ENCODE data around the gene RHOBTB1.

RHOBTB1 gene

GRCh38 chr10:60903096-60903495, 40.9 kb downstream of the RHOBTB1 start:
- no peak for DNase-seq

DNA sequence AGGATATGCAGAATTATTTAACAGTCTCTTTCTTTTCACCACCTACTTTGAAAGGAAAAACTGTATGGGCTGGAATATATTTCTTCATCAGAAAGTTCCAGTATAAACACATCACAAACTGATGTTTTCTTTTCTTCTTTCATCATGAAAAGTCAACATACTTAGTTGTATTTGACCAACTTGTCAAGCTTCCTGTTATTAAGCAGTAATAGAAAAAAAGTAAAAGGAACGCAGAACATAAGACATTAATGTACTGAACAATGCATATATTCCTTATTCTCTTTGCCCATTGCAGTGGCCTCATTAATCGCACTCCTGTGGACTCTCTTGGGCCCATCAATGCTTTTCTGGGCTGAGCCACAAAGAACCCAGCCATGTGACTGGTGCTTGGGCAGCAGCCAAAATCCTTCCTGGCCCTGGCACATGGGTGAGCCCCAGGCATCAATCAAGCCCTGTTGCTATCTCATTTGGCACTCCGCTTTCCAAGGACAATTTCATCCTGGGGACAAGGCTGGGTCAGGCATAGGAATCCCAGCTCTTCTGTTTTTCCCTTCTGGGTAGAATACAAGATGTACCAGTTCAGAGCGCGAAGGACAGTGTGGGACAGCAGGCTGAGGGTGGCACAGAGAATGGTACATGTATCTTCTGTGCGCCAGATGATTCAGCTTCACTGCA, 42.3 kb downstream of the RHOBTB1 start:
- no peak for DNase-seq

GRCh38 chr10:60899266-60899665, 44.7 kb downstream of the RHOBTB1 start:
- DNase-seq, result no peak

- DNase-seq, result no peak
Observed at GRCh38 chr10:60898321-60898720, 45.7 kb downstream of the RHOBTB1 start.

DNA sequence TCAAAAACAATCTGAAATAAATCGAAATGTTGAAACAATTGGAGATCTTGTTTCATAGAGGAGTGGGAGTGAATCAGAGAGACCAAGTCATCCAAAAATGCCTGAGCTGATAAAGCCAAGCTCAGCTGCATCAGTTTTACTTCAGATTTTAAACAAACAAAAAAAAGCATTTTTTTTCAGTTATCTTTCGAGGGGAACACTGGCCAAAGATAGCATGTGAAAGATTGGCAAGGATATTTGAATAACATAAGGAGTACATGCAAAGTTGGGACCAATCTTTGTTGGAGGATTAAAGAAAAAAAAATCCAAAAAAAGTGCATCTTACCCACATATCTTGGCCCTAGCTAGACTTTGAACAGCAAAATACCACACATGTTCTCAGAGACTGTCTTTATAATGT, 47.2 kb downstream of the RHOBTB1 start:
- DNase-seq, result no peak

DNA sequence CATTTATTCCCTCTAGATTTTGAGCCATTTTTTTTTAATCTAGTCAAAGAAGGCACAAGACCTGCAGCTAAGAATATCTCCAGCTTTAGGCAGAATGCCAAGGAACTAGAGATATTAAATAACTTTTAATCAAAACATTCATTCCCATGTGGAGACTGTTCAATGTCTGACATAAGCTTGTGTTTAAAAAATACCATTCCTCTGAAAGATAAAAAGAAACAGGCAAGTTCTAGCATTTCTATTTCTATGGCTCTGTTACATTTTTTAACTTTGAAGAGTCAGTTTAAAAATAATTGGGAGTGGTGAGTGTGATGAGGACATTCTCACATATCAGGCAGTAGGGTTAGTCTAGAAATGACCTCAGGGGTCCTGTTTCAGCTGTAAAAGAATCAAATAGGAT, 48.0 kb downstream of the RHOBTB1 start:
- DNase-seq, result no peak

- no peak for DNase-seq
Observed at GRCh38 chr10:60894786-60895185, 49.2 kb downstream of the RHOBTB1 start.

- no peak for DNase-seq
Observed at GRCh38 chr10:60893231-60893630, 50.8 kb downstream of the RHOBTB1 start.

GRCh38 chr10:60892571-60892970, 51.4 kb downstream of the RHOBTB1 start:
- no peak for DNase-seq

DNA sequence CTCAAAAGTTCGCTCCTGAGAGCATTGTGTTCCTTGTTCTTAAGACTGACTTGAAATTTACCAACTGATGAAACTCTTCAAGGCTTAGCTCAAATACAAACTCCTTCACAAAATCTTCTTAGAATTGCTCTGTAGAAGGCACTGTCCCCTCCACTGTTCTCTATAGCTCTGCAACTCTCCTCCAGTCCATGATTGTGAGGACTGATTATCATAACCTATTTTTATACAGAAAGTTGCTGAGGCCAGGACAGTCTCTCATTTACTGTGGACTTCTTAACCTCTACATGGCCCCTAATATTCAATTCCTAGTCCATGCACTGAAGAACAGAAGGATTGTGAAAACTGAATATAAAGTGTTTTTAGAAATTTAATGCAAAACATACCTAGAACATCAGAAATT, 53.2 kb downstream of the RHOBTB1 start:
- no peak for DNase-seq

GRCh38 chr10:60883187-60883586, 60.8 kb downstream of the RHOBTB1 start:
- DNase-seq, result no peak

DNA sequence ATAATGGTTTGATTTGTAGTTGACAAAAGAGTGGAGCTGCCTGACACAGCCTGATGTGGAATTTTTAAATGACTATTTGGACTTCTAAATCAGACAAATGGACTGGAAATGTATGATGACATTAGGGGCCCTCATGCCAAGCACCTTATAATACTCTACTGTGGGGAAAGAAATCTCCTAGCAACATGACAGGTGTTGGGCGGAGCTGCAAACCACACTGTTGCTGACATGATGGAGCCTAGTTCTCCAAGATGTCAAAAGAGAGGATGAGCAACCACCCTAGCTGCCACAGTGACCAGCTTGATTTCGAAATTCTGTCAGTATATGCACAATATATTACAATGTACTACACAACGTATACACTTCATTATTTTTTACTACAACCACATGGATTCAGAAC, 65.8 kb downstream of the RHOBTB1 start:
- DNase-seq, result no peak

DNA sequence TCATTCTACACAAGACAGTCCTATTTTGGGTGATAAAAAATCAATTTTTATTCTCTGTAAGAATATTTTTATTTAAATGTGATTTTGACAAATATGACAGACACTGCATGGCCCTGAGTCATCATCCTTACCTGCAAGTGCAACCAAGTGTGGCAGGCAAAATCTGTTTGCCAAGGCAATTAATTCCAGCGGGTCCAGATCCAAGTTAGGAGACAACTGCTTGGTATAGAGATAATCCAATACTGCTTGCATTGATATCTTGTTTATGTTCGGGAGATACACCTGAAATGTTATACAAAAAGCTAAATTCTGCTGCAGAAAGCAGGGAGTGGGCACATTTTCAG, 66.2 kb downstream of the RHOBTB1 start:
- DNase-seq, result no peak

DNA sequence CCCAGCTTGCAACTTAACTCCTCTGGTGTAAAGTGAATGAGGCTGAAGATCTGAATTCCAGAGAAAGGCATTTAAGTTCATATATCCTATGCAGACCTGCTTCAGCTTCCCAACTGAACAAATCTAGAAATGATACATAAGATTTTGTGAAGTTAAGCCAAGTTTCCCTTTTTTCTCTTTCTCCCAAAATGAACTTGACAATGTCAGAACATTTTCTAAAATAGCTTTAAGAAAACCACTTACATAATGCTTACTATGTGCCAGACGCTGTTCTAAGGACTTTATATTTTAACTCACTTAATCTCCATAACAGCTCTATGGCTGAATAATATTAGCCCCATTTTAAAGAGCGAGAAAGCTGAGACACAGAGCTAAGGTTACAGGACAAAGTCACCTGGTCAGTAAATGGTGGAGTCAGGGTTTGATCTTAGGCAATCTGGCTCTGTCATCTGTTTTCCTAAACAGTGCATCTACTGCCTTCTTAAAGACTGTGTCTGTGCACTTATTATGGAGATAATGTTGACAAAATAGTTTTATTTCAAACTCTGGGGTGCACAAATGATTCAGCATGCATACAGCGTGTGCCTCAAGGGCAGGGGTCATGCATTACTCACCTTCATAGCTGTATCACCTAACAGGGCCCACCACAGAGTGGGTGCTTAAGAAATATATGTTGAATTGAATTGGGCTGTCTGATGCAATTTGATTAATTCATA, 66.8 kb downstream of the RHOBTB1 start:
- no peak for DNase-seq

DNA sequence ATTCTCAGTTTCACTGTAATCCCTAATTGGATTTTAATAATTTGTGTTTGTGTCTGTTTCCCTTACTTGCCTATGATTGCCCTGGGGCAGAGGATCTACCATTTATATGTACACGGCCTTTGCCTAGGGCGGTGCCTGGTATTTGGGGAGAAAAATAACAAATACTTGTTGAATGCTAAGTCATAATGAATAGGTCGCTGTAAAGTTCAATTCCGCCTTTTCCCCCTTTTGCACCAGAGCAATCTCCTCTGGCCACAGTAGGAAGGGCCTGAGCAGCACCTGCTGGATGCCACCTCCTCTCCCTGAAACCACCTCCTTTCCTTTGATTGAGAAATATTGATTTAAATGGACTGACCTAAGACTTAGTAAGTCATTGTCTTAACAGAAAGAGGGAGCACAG, 70.2 kb downstream of the RHOBTB1 start:
- DNase-seq, result no peak

GRCh38 chr10:60872451-60872850, 71.5 kb downstream of the RHOBTB1 start:
- no peak for DNase-seq

DNA sequence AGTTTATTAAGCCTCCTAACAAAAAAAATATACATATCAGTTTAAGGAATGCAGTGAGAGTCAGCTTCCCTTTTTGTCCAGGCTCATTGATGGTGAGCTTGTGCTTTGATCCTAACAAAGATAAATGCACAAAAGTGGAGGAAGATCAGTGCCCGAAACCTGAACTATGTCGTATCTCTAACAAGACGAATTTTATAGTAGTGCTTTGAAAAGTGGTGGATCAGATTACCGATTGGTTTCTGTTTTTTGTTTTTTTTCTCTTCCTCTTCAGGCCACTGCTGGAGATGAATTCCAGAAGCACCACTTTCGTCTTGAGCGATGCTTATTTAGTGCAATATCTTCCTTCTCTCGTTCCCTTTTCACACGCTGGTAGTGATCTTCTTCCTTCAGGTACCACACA, 72.8 kb downstream of the RHOBTB1 start:
- DNase-seq, result no peak

DNA sequence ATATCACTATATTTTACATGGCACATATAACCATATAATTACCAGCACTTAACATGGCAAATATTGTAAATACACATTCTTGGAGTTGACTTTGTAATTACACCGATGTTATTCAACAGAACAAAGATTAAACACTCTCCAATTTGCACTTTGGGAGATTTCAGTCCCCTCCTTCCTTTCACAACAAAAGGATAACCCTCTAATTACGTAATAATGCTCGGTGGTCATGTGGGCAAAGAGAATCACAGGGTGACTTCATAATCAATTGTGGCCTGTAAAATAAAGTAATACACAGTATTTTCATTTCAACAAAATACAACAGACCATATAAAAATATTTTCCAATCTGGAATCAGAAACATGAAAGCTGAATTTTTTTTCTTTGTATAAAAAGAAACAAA, 73.2 kb downstream of the RHOBTB1 start:
- DNase-seq, result no peak

DNA sequence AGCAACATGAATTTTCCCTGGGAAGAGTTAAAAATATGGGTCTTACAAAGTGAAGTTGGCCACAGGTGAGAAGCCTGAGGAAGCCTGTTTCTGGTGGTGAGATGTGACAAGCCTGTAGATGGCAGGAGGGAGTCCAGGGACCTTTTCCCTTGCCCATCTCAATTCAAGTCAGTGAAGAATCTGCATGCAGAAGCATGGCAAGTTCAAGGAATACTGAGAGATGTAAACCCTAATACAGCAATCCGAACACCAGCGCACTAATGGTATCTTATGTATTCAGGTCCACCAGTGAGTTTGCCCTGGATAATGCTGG, 73.6 kb downstream of the RHOBTB1 start:
- DNase-seq, result no peak

DNA sequence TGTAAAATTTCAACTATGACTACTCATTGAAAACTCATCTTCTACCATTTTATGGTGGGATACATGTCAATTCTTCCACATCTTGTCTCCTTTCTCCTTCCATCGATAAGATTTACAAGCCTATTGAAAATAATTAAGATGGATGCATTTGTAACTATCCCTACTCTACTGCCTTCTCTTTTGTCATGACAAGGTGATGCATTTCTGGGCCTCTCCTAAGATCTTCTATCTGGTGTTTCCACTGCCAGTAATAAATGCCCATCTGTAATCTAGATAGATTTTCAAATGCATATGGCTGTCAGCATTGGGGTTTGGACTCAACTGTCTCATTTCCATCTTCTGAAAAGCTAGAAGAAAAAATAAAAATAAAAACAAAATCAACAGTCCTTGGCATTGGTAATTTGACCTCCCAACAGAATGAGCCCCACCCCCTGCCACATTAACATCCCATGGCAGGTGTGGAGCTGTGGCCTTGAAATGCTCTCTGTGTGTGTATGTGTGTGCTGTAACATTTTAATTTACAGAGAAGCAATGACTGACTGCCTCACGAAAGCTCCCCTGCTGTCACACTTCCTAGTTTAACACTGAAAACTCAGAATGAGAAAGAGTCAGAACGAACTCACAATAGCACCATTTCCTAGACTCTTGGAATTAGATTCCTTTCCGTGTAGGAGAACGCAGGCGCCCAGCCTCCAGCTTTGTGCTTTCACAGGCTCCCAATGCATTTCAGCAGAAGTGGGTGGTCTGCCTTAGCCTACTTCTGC, 74.2 kb downstream of the RHOBTB1 start:
- no peak for DNase-seq

DNA sequence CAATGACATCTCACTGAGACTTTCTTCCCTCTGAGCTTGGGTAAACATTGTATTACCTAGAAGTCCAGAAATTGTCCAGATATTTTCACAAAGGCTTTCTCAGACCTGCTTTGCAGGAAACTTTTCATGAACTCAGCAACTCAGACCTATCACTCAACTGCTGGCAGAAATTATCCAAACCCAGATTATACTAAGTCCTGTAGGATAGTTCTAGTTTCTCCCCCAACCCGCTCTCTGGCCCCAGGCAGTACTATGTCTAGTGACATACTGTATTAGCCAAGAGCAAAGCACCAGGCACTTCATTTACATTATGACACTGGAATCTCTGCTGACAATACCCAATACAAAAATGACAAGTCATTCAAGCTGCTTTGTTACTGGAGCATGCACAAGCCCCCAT, 75.0 kb downstream of the RHOBTB1 start:
- no peak for DNase-seq

- no peak for DNase-seq
Observed at GRCh38 chr10:60865198-60865783, 78.7 kb downstream of the RHOBTB1 start.

DNA sequence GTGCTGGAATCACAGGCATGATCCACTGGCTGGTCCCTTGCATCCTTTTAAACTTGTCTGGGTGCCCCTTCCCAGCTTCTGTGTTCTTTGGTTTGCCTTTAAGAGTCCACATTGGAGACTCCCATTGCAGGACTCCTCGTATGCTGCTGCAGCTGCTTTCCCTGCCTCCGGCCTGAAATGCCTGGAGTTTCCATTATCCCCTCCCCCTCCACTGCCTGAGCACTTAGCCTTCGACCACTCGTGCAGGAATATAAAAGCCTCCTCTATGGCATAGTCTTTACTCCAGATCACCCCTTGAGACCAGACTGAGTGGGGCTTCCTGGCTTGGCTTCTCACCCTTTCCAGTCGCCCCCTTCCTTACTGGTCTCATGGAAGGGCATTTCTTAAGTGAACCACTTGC, 80.2 kb downstream of the RHOBTB1 start:
- DNase-seq, result no peak

DNA sequence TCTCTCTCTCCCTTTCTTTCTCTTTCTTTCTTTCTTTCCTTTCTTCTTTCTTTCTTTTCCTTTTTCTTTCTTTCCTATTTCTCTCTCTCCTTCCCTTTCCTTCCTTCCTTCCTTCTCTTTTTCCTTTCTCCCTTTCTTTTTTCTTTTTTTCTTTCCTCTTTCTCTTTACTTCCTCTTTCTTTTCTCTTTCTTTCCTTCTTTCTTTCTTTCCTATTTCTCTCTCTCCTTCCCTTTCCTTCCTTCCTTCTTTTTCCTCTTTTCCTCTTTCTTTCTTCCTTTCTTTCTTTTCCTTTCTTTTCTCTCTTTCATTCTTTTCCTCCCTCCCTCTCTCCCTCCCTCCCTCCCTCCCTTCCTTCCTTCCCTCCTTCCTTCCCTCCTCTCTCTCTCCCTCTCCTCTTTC, 81.5 kb downstream of the RHOBTB1 start:
- DNase-seq, result no peak

All from activated T-cell treated with anti-CD3 and anti-CD28 coated beads for 4 hours (primary cell).